ACC112 (cell line): ENCODE results near the gene SND1.

Experiments used
- H2AFZ ChIP-seq: fragments of 200-600 bp; sonication (generic); one replicate; pipeline ENCODE4 v1.6.0; 2017; ENCODE audit warnings: antibody characterized with exemption, low read length; ENCODE audit not compliant: unreplicated experiment
- H3K27ac ChIP-seq: fragments of 200-600 bp; sonication (generic); 2 replicates; pipeline ENCODE4 v1.5.1; 2014; ENCODE audit warnings: low read depth, mild to moderate bottlenecking, antibody characterized with exemption, low read length, moderate library complexity
- H3K27me3 ChIP-seq: fragments of 200-600 bp; sonication (generic); 2 replicates; pipeline ENCODE4 v1.6.1; 2014; ENCODE audit warnings: mild to moderate bottlenecking, antibody characterized with exemption, low read length, moderate library complexity, mixed read lengths; ENCODE audit not compliant: insufficient read depth
- H3K36me3 ChIP-seq: fragments of 200-600 bp; sonication (generic); 2 replicates; pipeline ENCODE4 v1.6.1; 2016; ENCODE audit warnings: mild to moderate bottlenecking, antibody characterized with exemption, low read length, moderate library complexity, mixed read lengths; ENCODE audit not compliant: insufficient read depth
- H3K4me1 ChIP-seq: fragments of 200-600 bp; sonication (generic); one replicate; pipeline ENCODE4 v1.6.1; 2016; ENCODE audit warnings: low read length, mixed read lengths; ENCODE audit not compliant: insufficient read depth, unreplicated experiment, control insufficient read depth
- H3K4me3 ChIP-seq: fragments of 200-600 bp; sonication (generic); 2 replicates; pipeline ENCODE4 v1.5.1; 2014; ENCODE audit warnings: mild to moderate bottlenecking, low read depth, low read length
- H3K79me2 ChIP-seq: fragments of 200-600 bp; sonication (generic); one replicate; pipeline ENCODE4 v1.6.0; 2016; ENCODE audit warnings: low read length; ENCODE audit not compliant: control insufficient read depth, unreplicated experiment, insufficient read depth

SND1 gene

GRCh38 chr7:127995881-127996215, 343.9 kb downstream of the SND1 start:
- H3K4me1 ChIP-seq = no peaks in the 10 kb centered on the region
- no peak overlapping the region for H3K4me3 ChIP-seq
- no peaks in the 10 kb centered on the region for H3K27me3 ChIP-seq
- peaks cover 7% of the 10 kb centered on the region for H3K36me3 ChIP-seq
- H3K27ac ChIP-seq = no peak overlapping the region
- H3K79me2 ChIP-seq = no peaks in the 10 kb centered on the region
- no peak overlapping the region for H2AFZ ChIP-seq

GRCh38 chr7:127996253-127997071, 344.5 kb downstream of the SND1 start:
- Histone ChIP-seq H3K4me1 (no peaks in the 10 kb centered on the region), H3K36me3 (peaks cover 13% of the 10 kb centered on the region), H3K27ac (no peak overlapping the region), H2AFZ (no peak overlapping the region), H3K4me3 (no peak overlapping the region), H3K27me3 (no peaks in the 10 kb centered on the region), H3K79me2 (no peaks in the 10 kb centered on the region)

GRCh38 chr7:127997226-127997922, 345.4 kb downstream of the SND1 start:
- Histone ChIP-seq H3K27me3 (no peaks in the 10 kb centered on the region), H2AFZ (no peak overlapping the region), H3K27ac (no peak overlapping the region), H3K4me1 (no peaks in the 10 kb centered on the region), H3K79me2 (no peaks in the 10 kb centered on the region), H3K36me3 (peaks cover 12% of the 10 kb centered on the region), H3K4me3 (no peak overlapping the region)

DNA sequence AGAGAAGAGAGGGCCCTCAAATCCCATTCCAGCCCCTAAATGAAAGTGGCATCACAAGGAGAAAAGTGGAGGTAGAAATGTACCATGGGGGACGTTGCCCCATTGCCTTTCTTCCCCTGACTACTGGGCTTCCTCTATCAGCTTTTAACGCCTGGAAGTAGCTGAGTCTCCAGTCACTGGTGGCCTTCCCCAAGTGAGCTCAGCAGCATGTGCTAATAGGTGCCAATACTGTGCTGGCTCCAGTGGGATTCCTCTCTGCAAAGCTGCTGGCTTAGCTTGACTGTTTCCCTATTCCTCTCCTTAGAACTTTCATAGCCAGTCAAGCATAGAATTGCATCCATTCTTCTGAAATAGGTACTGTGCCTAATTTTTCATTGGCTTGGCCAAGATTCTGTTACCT, 346.7 kb downstream of the SND1 start:
- Histone ChIP-seq H2AFZ (no peak overlapping the region), H3K27me3 (no peaks in the 10 kb centered on the region), H3K27ac (no peak overlapping the region), H3K79me2 (no peaks in the 10 kb centered on the region), H3K36me3 (peaks cover 8% of the 10 kb centered on the region), H3K4me1 (no peaks in the 10 kb centered on the region), H3K4me3 (no peak overlapping the region)

- Histone ChIP-seq H3K27me3 (no peaks in the 10 kb centered on the region), H3K27ac (no peak overlapping the region), H3K36me3 (peaks cover 8% of the 10 kb centered on the region), H3K79me2 (no peaks in the 10 kb centered on the region), H2AFZ (no peak overlapping the region), H3K4me3 (no peak overlapping the region), H3K4me1 (no peaks in the 10 kb centered on the region)
These were observed 348.1 kb downstream of the SND1 start for GRCh38 chr7:128000048-128000447.

DNA sequence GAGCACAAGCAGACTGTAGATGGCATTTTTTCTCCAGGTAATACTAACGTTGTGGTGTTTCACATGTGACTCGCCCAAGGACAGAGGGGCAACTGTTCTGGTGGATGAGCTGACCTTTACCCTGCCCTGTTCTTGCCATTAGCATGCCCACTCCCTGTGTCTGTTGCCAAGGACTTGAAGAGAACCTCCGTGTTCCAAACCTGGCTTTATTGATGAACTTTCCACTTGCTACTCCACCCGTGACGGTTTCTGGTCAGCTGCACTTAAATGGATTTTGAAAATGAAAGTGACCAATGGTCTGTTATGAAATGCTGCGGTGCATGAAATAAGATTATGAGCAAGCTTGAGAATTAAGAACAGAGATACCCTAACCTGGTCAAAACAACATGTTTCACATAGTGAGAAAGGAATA, 348.9 kb downstream of the SND1 start:
- no peaks in the 10 kb centered on the region for H3K79me2 ChIP-seq
- no peaks in the 10 kb centered on the region for H3K27me3 ChIP-seq
- no peak overlapping the region for H2AFZ ChIP-seq
- no peaks in the 10 kb centered on the region for H3K4me1 ChIP-seq
- H3K36me3 ChIP-seq = peaks cover 8% of the 10 kb centered on the region
- no peak overlapping the region for H3K27ac ChIP-seq
- H3K4me3 ChIP-seq = no peak overlapping the region

DNA sequence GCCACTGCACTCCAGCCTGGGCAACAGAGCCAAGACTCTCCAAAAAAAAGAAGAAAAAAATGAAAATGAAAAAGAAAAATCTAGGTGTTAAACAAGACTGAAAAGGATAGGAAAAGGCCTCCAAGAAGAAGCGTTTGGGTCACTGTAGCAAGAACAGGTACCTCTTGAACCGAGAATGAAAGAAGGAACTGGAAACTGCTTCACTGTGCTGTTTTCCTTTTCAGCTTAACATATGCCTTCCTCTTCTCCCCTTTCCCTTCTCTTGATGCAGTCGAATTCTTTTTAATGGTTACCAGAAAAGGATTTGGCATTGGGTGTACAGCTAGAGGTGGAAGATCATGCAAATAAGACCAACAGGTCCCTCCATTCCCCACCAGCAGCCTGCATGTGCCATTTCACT, 351.2 kb downstream of the SND1 start:
- Histone ChIP-seq H3K27ac (no peak overlapping the region), H2AFZ (no peak overlapping the region), H3K36me3 (peaks cover 8% of the 10 kb centered on the region), H3K4me3 (no peak overlapping the region), H3K27me3 (no peaks in the 10 kb centered on the region), H3K79me2 (no peaks in the 10 kb centered on the region), H3K4me1 (no peaks in the 10 kb centered on the region)

- no peaks in the 10 kb centered on the region for H3K79me2 ChIP-seq
- no peak overlapping the region for H3K4me3 ChIP-seq
- H3K4me1 ChIP-seq = no peaks in the 10 kb centered on the region
- no peak overlapping the region for H3K27ac ChIP-seq
- H3K27me3 ChIP-seq = no peaks in the 10 kb centered on the region
- H3K36me3 ChIP-seq = peaks cover 8% of the 10 kb centered on the region
- H2AFZ ChIP-seq = no peak overlapping the region
These were observed 351.8 kb downstream of the SND1 start for GRCh38 chr7:128003787-128004186.

- no peaks in the 10 kb centered on the region for H3K79me2 ChIP-seq
- H3K36me3 ChIP-seq = peaks cover 8% of the 10 kb centered on the region
- H2AFZ ChIP-seq = no peak overlapping the region
- H3K4me3 ChIP-seq = no peak overlapping the region
- no peaks in the 10 kb centered on the region for H3K4me1 ChIP-seq
- H3K27me3 ChIP-seq = no peaks in the 10 kb centered on the region
- no peak overlapping the region for H3K27ac ChIP-seq
These were observed 352.6 kb downstream of the SND1 start for GRCh38 chr7:128004623-128005022.

DNA sequence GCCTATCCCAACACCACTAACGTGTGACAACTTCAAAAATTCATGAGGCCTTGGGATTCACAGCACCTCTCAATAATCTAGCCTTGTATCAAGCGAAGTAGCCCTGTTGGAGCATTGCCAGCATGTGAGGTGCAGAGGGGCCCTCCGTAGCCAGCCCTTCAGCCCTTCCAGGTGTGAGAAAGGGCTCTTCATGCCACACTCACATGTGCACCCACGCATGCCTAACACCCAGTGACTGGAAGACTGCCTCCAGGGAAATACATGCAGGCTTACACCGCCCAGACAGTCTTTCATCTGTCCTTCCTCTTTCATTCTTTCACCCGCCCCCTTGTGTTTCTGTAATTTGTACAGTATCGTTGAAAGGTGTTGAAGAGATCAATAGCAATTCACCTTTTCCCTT, 353.1 kb downstream of the SND1 start:
- no peaks in the 10 kb centered on the region for H3K4me1 ChIP-seq
- no peaks in the 10 kb centered on the region for H3K79me2 ChIP-seq
- peaks cover 12% of the 10 kb centered on the region for H3K36me3 ChIP-seq
- H3K27ac ChIP-seq = no peak overlapping the region
- H2AFZ ChIP-seq = no peak overlapping the region
- H3K27me3 ChIP-seq = no peaks in the 10 kb centered on the region
- H3K4me3 ChIP-seq = no peak overlapping the region

DNA sequence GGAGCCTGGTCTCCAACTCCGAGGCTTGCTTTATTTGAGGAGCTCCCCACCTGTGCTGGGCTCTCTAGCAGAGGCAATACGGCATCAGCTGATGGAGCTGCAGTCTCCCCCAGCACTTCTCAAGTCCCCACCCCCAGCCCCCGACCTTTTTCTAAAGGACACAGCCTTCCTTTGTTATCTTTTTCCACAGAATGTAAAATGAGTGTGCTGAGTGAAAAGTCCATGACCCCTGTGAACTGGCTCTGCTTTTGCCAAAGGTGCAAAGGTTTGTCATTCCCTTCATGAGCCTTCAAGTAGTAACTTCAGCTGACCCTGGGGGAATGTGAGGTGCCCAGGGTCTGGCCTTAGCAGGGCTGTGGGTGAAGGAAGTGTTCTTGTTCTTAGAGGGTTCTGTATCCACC, 353.8 kb downstream of the SND1 start:
- Histone ChIP-seq H3K27me3 (no peaks in the 10 kb centered on the region), H3K4me1 (no peaks in the 10 kb centered on the region), H3K4me3 (no peak overlapping the region), H2AFZ (no peak overlapping the region), H3K27ac (no peak overlapping the region), H3K79me2 (no peaks in the 10 kb centered on the region), H3K36me3 (peaks cover 12% of the 10 kb centered on the region)
